ENCODE data around the gene TKTL1.
A peak's percentile ranks its signal among the peaks of the same experiment; 100 is the strongest.

Gene TKTL1

GRCh38 chrX:154368630-154369448 is 73.2 kb downstream of the TKTL1 start:
- DNase-seq (ENCODE audit: extremely low read depth, low read depth), result peak; percentile 79

GRCh38 chrX:154369449-154370299 is 74.1 kb downstream of the TKTL1 start:
- DNase-seq (ENCODE audit: extremely low read depth, low read depth), result peak; percentile 94
- TF ChIP-seq CTCF (IDR thresholded peaks at IDR 0.05; ENCODE audit: low read depth, low read length), result no peak

More at GRCh38 chrX:154368630-154369448, 73.2 kb downstream of the TKTL1 start:
- TF ChIP-seq CTCF (IDR thresholded peaks at IDR 0.05; ENCODE audit: low read depth, low read length), result no peak

GRCh38 chrX:154370300-154371016 is 74.9 kb downstream of the TKTL1 start:
- no peak for DNase-seq (ENCODE audit: extremely low read depth, low read depth)
- TF ChIP-seq CTCF (IDR thresholded peaks at IDR 0.05; ENCODE audit: low read depth, low read length), result no peak

GRCh38 chrX:154371017-154371788 is 75.6 kb downstream of the TKTL1 start:
- TF ChIP-seq CTCF (IDR thresholded peaks at IDR 0.05; ENCODE audit: low read depth, low read length), result no peak
- DNase-seq (ENCODE audit: extremely low read depth, low read depth), result peak; percentile 87

- no peak for DNase-seq (ENCODE audit: extremely low read depth, low read depth)
- TF ChIP-seq CTCF (IDR thresholded peaks at IDR 0.05; ENCODE audit: low read depth, low read length), result no peak
These were observed 76.2 kb downstream of the TKTL1 start for GRCh38 chrX:154371789-154372300.

GRCh38 chrX:154372612-154373022 is 77.0 kb downstream of the TKTL1 start:
- TF ChIP-seq CTCF (IDR thresholded peaks at IDR 0.05; ENCODE audit: low read depth, low read length), result no peak
- DNase-seq (ENCODE audit: extremely low read depth, low read depth), result no peak

Data from AG09319 (cell line).